ENCODE data around the gene DBH. TPM values are rescaled to one million over a fixed set of nuclear protein-coding genes. Genes with fewer than 3 reads are reported as not detected.

Gene DBH
- total RNA-seq, 1 donor from 2014 or later, result not detected

DNA sequence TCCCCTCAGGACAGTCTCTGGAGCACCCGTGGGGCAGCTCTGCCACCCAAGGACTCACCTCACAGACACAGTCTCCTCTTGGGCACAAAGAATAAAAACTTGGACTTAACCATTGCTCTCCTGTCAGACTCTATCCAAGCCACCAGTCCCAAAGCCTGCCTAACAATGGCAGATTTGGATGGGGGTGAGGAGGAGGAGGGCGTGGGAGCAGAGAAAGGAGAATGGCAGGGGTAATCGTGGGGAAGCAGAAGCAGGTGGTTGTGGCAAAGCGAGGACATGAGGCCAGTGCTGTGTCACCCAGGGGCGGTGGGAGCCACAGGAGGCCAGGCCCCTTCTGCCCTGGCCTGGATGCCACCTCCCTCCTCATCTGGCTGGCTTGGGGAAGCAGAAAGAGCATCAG is 21.5 kb upstream of the DBH start:
- TF ChIP-seq CTCF (IDR thresholded peaks at IDR 0.05), result no peak
- H3K4me1 Mint-ChIP-seq (ENCODE audit: unreplicated experiment), result no peaks in the 10 kb centered on the region
- peaks cover 64% of the 10 kb centered on the region for H3K27me3 Mint-ChIP-seq (ENCODE audit: unreplicated experiment)
- no peak overlapping the region for H3K4me3 Mint-ChIP-seq (ENCODE audit: unreplicated experiment)
- no peaks in the 10 kb centered on the region for H3K9me3 Mint-ChIP-seq (ENCODE audit: unreplicated experiment)
- no peak for DNase-seq (ENCODE audit: extremely low spot score, unreplicated experiment)
- H3K36me3 Mint-ChIP-seq (ENCODE audit: unreplicated experiment), result no peaks in the 10 kb centered on the region
- no peak overlapping the region for H3K27ac Mint-ChIP-seq (ENCODE audit: unreplicated experiment)

GRCh38 chr9:133615186-133615585 is 21.0 kb upstream of the DBH start:
- H3K36me3 Mint-ChIP-seq (ENCODE audit: unreplicated experiment), result no peaks in the 10 kb centered on the region
- peaks cover 66% of the 10 kb centered on the region for H3K27me3 Mint-ChIP-seq (ENCODE audit: unreplicated experiment)
- no peak overlapping the region for H3K27ac Mint-ChIP-seq (ENCODE audit: unreplicated experiment)
- no peaks in the 10 kb centered on the region for H3K4me1 Mint-ChIP-seq (ENCODE audit: unreplicated experiment)
- TF ChIP-seq CTCF (IDR thresholded peaks at IDR 0.05), result no peak
- DNase-seq (ENCODE audit: extremely low spot score, unreplicated experiment), result no peak
- H3K4me3 Mint-ChIP-seq (ENCODE audit: unreplicated experiment), result no peak overlapping the region
- H3K9me3 Mint-ChIP-seq (ENCODE audit: unreplicated experiment), result no peaks in the 10 kb centered on the region

- H3K27me3 Mint-ChIP-seq (ENCODE audit: unreplicated experiment), result peaks cover 62% of the 10 kb centered on the region
- DNase-seq (ENCODE audit: extremely low spot score, unreplicated experiment), result no peak
- H3K9me3 Mint-ChIP-seq (ENCODE audit: unreplicated experiment), result no peaks in the 10 kb centered on the region
Measured at GRCh38 chr9:133615606-133616188, 20.5 kb upstream of the DBH start.

GRCh38 chr9:133616643-133617405 is 19.3 kb upstream of the DBH start:
- no peaks in the 10 kb centered on the region for H3K36me3 Mint-ChIP-seq (ENCODE audit: unreplicated experiment)
- no peaks in the 10 kb centered on the region for H3K4me1 Mint-ChIP-seq (ENCODE audit: unreplicated experiment)
- no peak overlapping the region for H3K27ac Mint-ChIP-seq (ENCODE audit: unreplicated experiment)
- H3K27me3 Mint-ChIP-seq (ENCODE audit: unreplicated experiment), result peaks cover 59% of the 10 kb centered on the region
- no peaks in the 10 kb centered on the region for H3K9me3 Mint-ChIP-seq (ENCODE audit: unreplicated experiment)
- TF ChIP-seq CTCF (IDR thresholded peaks at IDR 0.05), result no peak
- no peak overlapping the region for H3K4me3 Mint-ChIP-seq (ENCODE audit: unreplicated experiment)
- DNase-seq (ENCODE audit: extremely low spot score, unreplicated experiment), result no peak

More at GRCh38 chr9:133615606-133616188, 20.5 kb upstream of the DBH start:
- TF ChIP-seq CTCF (IDR thresholded peaks at IDR 0.05), result no peak
- Mint-ChIP-seq H3K27ac (ENCODE audit: unreplicated experiment) (no peak overlapping the region), H3K4me3 (ENCODE audit: unreplicated experiment) (no peak overlapping the region), H3K4me1 (ENCODE audit: unreplicated experiment) (no peaks in the 10 kb centered on the region), H3K36me3 (ENCODE audit: unreplicated experiment) (no peaks in the 10 kb centered on the region)

GRCh38 chr9:133618726-133619125 is 17.4 kb upstream of the DBH start:
- TF ChIP-seq CTCF (IDR thresholded peaks at IDR 0.05), result no peak
- Mint-ChIP-seq H3K4me3 (ENCODE audit: unreplicated experiment) (no peak overlapping the region), H3K4me1 (ENCODE audit: unreplicated experiment) (no peaks in the 10 kb centered on the region), H3K27me3 (ENCODE audit: unreplicated experiment) (peaks cover 56% of the 10 kb centered on the region), H3K9me3 (ENCODE audit: unreplicated experiment) (no peaks in the 10 kb centered on the region), H3K36me3 (ENCODE audit: unreplicated experiment) (no peaks in the 10 kb centered on the region), H3K27ac (ENCODE audit: unreplicated experiment) (no peak overlapping the region)
- DNase-seq (ENCODE audit: extremely low spot score, unreplicated experiment), result no peak
